Stimulated activated CD4-positive, alpha-beta T cell treated with anti-CD3 and anti-CD28 coated beads, TNF-alpha, amount 100 ng/mL, for 48 hours (primary cell): ENCODE data around the gene FAM24A.
A peak's percentile ranks its signal among the peaks of the same experiment; 100 is the strongest.
"Not testable (repeated sequence)": the region's sequence is repeated elsewhere in the genome, so short reads cannot be mapped to it uniquely, and the experiment has no call there.

Experiments
- DNase-seq, 3 donors: peaks; one replicate each; pipeline ENCODE4 v3.0.0-alpha.2; 2020; ENCODE audit warnings: low read depth in 3 of 3

Gene FAM24A, protein sequence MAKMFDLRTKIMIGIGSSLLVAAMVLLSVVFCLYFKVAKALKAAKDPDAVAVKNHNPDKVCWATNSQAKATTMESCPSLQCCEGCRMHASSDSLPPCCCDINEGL

GRCh38 chr10:122910310-122910709 is at the start of gene FAM24A:
Gene FAM24A (plus strand): TSS chr10:122910610. CDS start chr10:122911635, 1,025 bp downstream.
- DNase-seq = no peak

- DNase-seq = no peak
Measured at GRCh38 chr10:122861711-122862161, 48.7 kb upstream of the FAM24A start.

GRCh38 chr10:122863216-122864193 is 46.9 kb upstream of the FAM24A start:
- DNase-seq = no peak

GRCh38 chr10:122864194-122864592 is 46.2 kb upstream of the FAM24A start:
- no peak for DNase-seq

DNA sequence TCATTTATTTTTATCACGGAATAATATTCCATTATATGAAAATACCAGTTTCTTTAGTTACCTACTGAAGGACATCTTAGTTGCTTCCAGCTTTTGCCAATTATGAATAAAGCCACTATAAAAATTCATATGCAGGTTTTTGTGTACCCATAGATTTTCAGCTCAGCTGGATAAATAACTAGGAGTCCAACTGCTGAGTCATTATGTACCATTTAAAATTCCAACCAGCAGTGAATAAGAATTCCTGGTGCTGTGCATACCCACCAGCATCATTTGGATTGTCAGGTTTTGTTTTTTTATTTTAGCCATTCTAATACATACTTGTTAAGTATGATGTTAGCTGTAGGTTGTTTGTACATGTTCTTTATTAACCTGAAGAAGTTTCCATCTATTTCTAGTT is 45.5 kb upstream of the FAM24A start:
- DNase-seq = no peak

DNA sequence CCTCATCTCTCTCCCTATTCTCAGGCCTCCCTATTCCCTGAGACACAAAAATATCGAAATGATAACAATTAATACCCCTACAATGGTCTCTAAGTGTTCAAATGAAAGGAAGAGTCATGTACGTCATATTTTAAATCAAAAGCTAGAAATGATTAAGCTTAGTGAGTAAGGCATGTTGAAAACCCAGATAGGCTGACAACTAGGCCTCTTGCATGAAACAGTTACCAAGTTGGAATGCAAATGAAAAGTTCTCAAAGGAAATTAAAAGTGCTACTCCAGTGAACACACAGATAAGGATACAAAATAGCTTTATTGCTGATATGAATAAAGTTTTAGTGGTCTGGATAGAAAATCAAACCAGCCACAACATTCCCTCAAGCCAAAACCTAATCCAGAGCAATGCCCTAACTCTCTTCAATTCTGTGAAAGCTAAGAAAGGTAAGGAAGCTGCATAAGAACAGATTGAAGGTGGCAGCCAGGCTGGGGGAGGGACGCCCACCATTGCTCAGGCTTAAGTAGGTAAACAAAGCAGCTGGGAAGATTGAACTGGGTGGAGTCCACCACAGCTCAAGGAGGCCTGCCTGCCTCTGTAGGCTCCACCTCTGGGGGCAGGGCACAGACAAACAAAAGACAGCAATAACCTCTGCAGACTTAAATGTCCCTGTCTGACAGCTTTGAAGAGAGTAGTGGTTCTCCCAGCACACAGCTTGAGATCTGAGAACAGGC is 43.5 kb upstream of the FAM24A start:
- not testable (repeated sequence) for DNase-seq

DNA sequence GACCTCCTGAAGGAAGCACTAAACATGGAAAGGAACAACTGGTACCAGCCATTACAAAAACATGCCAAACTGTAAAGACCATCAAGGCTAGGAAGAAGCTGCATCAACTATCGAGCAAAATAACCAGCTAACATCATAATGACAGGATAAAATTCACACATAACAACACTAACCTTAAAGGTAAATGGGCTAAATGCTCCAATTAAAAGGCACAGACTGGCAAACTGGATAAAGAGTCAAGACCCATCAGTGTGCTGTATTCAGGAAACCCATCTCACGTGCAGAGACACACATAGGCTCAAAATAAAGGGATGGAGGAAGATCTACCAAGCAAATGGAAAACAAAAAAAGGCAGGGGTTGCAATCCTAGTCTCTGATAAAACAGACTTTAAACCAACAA is 41.6 kb upstream of the FAM24A start:
- not testable (repeated sequence) for DNase-seq

- not testable (repeated sequence) for DNase-seq
Measured at GRCh38 chr10:122871947-122872346, 38.5 kb upstream of the FAM24A start.

DNA sequence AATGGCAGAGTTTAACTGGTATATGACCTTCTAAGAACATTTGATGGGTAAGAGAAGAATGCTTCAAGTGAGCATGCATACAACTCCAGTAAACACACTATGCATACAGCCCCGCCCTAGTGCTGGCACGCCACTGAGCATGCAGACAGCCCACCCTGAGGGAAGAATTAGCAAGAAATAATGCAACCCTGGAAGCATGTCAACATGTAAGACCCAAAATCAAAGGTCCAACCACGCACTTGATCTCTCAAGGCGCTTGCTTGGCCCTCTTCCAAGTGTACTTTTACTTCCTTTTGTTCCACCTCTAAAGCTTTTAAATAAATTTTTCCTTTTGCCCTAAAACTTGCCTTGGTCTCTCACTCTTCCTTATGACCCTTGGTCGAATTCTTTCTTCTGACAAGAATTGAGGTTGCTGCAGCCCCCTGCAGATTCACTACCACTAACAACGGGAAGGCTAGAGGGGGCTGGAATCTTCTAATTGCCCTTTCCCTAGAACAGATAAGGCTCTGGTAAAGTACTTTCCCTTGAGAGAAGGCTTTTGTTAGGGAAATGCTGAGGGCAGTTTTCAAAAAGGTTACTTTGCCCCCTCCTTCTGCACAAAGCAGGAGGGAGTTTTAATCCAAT is 34.5 kb upstream of the FAM24A start:
- DNase-seq = no peak

DNA sequence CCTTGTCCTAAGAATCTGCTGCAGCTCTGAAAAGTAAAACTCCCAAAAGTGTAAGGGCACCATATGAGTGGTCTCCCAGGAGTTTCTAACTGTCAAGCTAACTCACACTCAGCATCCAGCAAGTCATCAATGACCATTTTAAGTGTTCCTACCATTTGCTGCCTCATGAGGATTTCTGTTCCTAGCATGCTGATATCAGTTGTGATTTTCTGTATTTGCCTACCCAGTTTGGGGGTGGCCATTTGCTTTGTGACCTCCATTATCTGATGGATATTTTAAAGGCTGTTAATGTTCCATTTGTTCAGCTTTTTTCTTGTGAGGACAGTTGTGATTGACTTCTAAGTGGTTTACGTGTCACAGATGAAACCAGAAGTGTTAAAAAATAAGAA is 33.9 kb upstream of the FAM24A start:
- no peak for DNase-seq

DNA sequence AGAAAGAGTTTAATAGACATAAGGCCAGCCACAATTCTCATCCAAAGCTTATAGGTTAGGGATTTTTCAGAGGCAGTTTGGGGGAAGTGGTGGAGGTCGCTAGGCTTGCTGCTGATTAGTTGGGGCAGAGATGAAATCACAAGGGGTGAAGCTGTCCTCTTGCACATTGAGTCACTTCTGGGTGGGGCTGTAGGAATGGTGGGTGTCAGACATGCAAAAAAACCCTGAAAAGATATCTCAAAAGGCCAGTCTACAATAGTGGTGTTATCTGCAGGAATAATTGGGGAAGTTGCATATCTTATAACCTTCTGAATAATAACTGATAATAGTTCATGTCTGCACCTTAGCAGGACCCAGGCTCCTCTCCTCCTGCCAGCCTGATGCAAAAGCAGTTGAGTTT is 33.1 kb upstream of the FAM24A start:
- no peak for DNase-seq

DNA sequence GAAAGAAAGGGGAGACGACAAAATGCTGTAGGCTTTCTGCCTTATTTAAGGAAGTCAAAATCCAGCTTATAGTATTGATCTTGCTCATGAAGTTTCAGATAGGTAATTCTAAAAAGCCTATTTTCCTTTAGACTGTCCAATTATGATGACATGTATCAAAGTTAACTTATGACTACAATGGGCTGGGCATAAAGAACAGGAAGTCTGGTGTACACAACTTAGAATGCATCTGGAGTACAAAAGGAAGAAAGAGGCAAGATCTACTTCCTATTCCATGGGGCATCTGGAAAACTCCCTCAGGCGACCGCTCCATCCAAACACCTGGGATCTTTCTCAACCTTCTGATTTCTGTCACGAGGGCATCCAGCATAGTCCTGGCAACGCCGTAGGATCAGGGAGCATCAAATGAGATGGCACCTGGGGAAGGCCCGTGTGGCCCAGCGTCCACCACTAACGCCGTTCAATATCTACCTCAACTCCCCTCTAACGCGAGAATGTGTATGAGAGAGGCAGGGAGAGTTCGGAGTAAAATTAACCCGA is 31.5 kb upstream of the FAM24A start:
- no peak for DNase-seq

GRCh38 chr10:122879339-122880273 is 30.8 kb upstream of the FAM24A start, which contains the start of gene FAM24B:
Gene FAM24B (minus strand): TSS chr10:122879581. CDS start chr10:122850515, 29,066 bp downstream.
- DNase-seq = peak; percentile 84 to 91 (median 91)

DNA sequence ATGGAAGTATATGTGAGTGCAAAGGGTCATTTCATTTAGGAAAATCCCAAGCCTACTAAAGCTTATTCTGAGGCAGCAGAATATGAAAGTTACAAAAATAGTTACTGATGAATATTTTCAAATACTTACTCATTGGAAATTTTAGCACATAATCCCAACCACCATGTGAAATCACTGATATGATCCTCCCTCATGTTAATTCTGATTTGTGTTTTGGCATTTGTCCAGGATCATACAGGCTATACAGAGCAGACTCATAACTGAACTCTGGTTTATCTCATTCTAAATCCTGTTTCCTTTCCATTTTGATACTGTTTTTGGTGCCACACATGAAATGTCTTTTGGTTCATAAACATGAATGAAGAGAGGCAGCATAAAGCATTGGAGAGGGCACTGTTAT is 27.6 kb upstream of the FAM24A start:
- no peak for DNase-seq

- DNase-seq = no peak
Measured at GRCh38 chr10:122884166-122884565, 26.2 kb upstream of the FAM24A start.

DNA sequence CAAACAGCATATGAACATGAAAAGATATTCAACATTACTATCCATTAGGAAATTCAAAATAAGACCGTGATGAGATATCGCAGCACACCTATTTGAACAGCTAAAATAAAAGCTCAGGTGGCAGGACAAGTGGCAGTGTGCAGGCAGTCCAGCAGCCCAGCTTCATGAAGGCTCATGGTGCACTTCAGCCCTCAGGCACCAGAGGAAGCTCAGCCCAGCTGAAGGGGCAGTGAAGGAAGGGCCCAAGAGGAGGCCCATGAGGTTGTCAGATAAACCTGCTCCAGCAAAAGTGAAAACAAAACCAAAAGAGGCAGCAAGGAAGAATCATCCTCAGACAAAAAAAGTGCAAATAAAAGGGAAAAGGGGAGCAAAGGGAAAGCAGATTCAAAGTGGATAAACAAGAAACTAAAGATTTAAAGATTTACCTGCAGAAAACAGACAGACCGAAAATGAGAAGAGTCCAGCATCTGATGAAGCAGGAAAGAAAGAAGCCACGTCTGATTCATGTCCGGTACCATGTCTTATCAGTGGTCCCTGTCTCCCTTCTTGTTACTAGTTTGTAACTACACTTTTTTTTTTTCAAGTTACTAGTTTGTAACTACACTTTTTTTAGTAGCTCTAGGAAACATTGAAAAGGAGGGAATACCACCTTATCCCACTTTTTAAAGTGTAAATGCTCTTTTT is 16.0 kb upstream of the FAM24A start:
- DNase-seq = no peak

GRCh38 chr10:122903861-122904260 is 6.5 kb upstream of the FAM24A start:
- not testable (repeated sequence) for DNase-seq

- peak; percentile 9 to 31 (median 12) for DNase-seq
Measured at GRCh38 chr10:122911889-122912484, 1.6 kb downstream of the FAM24A start.

DNA sequence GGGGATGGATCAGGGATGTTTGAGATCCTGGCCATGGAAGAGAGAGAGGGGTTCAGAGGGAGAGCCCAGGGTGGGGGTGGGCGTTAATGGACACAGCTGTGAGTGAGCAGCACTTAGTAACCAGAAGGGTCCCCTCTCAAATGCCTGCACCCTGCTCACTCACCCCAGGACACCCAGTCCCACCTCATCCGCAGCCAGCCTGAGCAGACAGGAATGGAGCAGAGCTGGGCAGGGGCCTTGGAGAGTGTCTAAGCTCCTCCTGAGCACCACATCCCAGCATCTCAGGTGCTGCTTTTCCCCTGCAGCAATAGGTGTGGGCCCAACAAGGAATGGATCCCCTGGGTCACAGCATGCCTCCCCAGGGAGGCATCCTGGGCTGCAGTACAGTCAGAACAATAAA is 5.3 kb downstream of the FAM24A start:
- no peak for DNase-seq
